Uterus (tissue), 4 donors: ENCODE results near the gene CBFA2T3. TPM values are rescaled to one million over a fixed set of nuclear protein-coding genes. Genes with fewer than 3 reads are reported as not detected.
"Not testable (repeated sequence)": the region's sequence is repeated elsewhere in the genome, so short reads cannot be mapped to it uniquely, and the experiment has no call there.

Experiments
- DNase-seq, 2 donors: peaks; one replicate each; pipeline ENCODE4 v3.0.0-alpha.2; 2019 to 2020
- H3K27ac ChIP-seq, 2 donors: fragments of 200-600 bp; sonication (generic); 1 replicate in 1 of 2; 2 replicates in 1 of 2; pipeline ENCODE4 v1.5.1; 2016 to 2018
- H3K27me3 ChIP-seq, 2 donors: fragments of 200-600 bp; sonication (generic); one replicate each; pipeline ENCODE4 v1.5.1; 2018 to 2019; ENCODE audit warnings: control low read depth in 1 of 2
- H3K36me3 ChIP-seq, 2 donors: fragments of 200-600 bp; sonication (generic); one replicate each; pipeline ENCODE4 v1.5.1; 2019; ENCODE audit warnings: control low read depth in 1 of 2
- H3K4me1 ChIP-seq, 2 donors: fragments of 200-600 bp; sonication (generic); one replicate each; pipeline ENCODE4 v1.5.1; 2018 to 2019; ENCODE audit warnings: control low read depth in 1 of 2
- H3K4me3 ChIP-seq, 2 donors: fragments of 200-600 bp; sonication (generic); 1 replicate in 1 of 2; 2 replicates in 1 of 2; pipeline ENCODE4 v1.5.1; 2018 to 2019; ENCODE audit warnings: mild to moderate bottlenecking in 1 of 2
- H3K9me3 ChIP-seq, 2 donors: fragments of 200-600 bp; sonication (generic); one replicate each; pipeline ENCODE4 v1.5.1; 2019; ENCODE audit warnings: control low read depth in 1 of 2
- POLR2A ChIP-seq, 2 donors: fragments of 450-650 bp; IDR thresholded peaks; one replicate each; pipeline ENCODE4 v1.6.1; 2016; ENCODE audit warnings: antibody characterized with exemption in 2 of 2, mild to moderate bottlenecking in 1 of 2, moderate library complexity in 1 of 2
- intact Hi-C: fragments of 100-400 bp; cut with DNase I; formaldehyde crosslinking; loops from one replicate; pipeline ENCODE4 v1.15.1; 2023; ENCODE audit warnings: low total_unique reads
- total RNA-seq, 4 donors: library from RNA; depleted of rRNA in 3 of 4; stranded (reverse); fragments of >200 nt in 3 of 4; gene quantifications; one replicate each; pipeline versions ENCODE4 v1.1.0 to v1.2.4, GENCODE V29; 2014 to 2023
- TF ChIP-seq, protein P1 (sequence below), 4 experiments: fragments of 200-600 bp in 2 of 4; fragments of 450-650 bp in 2 of 4; sonication (generic) in 2 of 4; IDR thresholded peaks; one replicate each; pipeline ENCODE4 v1.5.1; 2016 to 2019; ENCODE audit warnings: antibody characterized with exemption in 4 of 4, mild to moderate bottlenecking in 2 of 4, moderate library complexity in 1 of 4
- donor health status: DM: yes; HTN: yes; CAD: no.

The CBFA2T3 gene
- total RNA-seq, 4 donors from 2014 or later, result under 0.01 to 12.1 (median 3.1) TPM

DNA sequence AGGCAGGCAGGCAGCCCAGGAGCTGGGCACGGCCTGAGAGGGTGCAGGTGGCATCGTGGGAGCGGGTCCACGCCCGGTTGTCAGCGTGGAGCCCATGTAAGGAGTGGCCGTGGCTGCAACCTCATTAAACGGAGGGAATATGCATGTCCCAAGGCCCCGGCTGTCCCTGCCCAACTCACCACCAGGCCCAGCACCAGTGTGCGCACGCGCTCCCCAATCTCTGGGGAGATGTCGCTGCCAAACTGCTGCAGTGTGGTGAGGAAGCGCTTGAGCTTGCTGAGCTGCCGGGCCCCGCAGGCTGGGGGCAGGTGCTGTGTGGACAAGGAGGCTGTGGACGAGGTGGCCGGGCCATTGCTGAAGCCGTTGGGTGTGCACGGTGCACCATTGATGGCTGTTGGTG is 84.9 kb downstream of the CBFA2T3 start:
- Histone ChIP-seq H3K36me3 (no peaks in the 10 kb centered on the region), H3K27me3 (no peaks in the 10 kb centered on the region), H3K4me1 (no peaks in the 10 kb centered on the region), H3K27ac (no peak overlapping the region), H3K4me3 (no peak overlapping the region), H3K9me3 (no peaks in the 10 kb centered on the region)
- TF ChIP-seq POLR2A (IDR thresholded peaks at IDR 0.05), result no peak
- TF ChIP-seq, protein P1, sequence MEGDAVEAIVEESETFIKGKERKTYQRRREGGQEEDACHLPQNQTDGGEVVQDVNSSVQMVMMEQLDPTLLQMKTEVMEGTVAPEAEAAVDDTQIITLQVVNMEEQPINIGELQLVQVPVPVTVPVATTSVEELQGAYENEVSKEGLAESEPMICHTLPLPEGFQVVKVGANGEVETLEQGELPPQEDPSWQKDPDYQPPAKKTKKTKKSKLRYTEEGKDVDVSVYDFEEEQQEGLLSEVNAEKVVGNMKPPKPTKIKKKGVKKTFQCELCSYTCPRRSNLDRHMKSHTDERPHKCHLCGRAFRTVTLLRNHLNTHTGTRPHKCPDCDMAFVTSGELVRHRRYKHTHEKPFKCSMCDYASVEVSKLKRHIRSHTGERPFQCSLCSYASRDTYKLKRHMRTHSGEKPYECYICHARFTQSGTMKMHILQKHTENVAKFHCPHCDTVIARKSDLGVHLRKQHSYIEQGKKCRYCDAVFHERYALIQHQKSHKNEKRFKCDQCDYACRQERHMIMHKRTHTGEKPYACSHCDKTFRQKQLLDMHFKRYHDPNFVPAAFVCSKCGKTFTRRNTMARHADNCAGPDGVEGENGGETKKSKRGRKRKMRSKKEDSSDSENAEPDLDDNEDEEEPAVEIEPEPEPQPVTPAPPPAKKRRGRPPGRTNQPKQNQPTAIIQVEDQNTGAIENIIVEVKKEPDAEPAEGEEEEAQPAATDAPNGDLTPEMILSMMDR (IDR thresholded peaks at IDR 0.05), result no peak
- intact Hi-C loops, result no loop called here
- no peak for DNase-seq

DNA sequence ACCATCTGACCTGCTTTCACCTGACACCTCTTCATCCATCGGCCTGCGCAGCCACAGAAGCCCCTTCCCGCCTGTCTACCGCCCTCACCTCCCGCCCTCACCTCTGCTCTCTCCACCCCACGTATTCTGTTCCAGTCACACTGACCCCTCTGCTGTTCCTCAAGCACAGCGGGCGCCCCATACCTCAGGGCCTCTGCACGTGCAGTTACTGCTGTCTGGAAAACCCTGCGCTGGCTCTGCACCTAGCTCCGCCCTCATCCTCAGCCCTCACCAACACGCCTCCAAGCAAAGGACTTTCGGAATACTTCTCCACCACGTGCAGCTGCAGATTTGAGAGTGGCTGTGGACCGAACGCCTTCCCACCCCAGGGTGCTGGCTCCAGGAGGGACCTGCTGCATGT is 85.9 kb downstream of the CBFA2T3 start:
- no peak for DNase-seq
- Histone ChIP-seq H3K27me3 (no peaks in the 10 kb centered on the region), H3K9me3 (no peaks in the 10 kb centered on the region), H3K4me1 (no peaks in the 10 kb centered on the region), H3K36me3 (no peaks in the 10 kb centered on the region), H3K27ac (no peak overlapping the region), H3K4me3 (no peak overlapping the region)
- TF ChIP-seq, protein P1 (IDR thresholded peaks at IDR 0.05), result no peak
- TF ChIP-seq POLR2A (IDR thresholded peaks at IDR 0.05), result no peak
- intact Hi-C loops, result no loop called here

DNA sequence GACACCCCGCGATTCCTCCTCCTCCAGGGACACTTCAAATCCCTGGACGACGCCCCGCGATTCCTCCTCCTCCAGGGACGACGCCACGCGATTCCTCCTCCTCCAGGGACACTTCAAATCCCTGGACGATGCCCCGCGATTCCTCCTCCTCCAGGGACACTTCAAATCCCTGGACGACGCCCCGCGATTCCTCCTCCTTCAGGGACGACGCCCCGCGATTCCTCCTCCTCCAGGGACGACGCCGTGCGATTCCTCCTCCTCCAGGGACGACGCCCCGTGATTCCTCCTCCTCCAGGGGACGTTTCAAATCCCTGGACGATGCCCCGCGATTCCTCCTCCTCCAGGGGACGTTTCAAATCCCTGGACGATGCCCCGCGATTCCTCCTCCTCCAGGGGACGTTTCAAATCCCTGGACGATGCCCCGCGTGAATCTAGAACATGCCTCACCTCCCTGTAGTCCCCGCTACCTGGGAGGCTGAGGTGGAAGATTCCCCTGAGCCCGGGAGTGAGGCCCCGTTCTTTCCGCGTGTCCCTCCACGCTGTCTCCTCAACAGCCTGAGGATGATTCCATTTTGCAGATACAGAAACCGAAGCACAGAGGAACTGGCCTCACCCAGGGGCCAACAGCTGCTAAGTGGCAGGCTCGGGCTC is 87.2 kb downstream of the CBFA2T3 start:
- intact Hi-C loops, H3K27ac ChIP-seq, DNase-seq, H3K4me3 ChIP-seq, H3K9me3 ChIP-seq, H3K36me3 ChIP-seq, H3K27me3 ChIP-seq, H3K4me1 ChIP-seq: not testable (repeated sequence)

DNA sequence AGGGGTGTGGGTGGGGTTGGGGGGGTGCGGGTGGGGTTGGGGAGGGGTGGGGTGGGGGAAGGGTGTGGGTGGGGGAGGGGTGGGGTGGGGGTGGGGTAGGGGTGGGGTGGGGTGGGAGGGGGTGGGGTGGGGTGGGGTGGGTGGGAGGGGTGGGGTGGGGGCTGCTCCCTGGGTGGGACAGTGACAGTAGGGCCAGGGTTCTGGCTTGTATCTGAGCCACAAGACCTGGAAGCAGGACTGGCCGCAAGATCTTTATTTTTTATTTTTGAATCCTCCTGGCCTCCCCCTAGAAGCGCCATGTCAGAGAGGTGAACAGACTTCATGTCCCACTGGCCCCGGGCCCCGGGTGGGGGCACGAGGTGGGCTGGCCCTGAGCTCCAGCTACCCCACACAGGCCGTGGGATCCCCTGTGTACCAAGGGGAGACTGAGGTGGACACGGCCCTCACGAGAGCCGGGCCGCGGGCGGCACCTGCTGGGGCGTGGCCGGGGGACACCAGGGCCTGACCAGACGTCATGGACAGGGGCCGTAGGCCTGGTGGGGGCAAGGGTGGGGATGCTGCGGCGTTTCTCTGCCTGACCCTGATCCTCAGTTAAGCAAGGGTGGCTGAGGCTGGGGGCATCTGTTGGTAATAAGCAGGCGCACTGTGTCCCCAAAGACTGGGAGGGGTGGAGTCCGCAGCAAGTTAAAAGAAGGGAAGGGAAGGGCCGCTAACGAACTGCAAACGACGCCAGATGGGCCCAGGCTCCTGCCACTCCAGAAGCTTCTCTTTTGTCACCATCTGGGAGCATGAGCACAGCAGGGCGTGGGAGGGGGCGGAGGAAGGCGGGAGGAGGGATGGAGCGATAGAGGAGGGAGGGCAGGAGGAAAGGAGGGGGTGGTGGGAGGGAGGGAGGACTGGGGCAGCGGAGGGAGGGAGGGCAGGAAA is 88.3 kb downstream of the CBFA2T3 start:
- intact Hi-C loops, result no loop called here
- H3K4me3 ChIP-seq, result no peak overlapping the region
- DNase-seq, result no peak
- H3K9me3 ChIP-seq, result no peaks in the 10 kb centered on the region
- no peaks in the 10 kb centered on the region for H3K36me3 ChIP-seq
- no peaks in the 10 kb centered on the region for H3K27me3 ChIP-seq
- H3K4me1 ChIP-seq, result no peaks in the 10 kb centered on the region
- H3K27ac ChIP-seq, result no peak overlapping the region
- TF ChIP-seq, protein P1 (IDR thresholded peaks at IDR 0.05), result no peak
- no peak for TF ChIP-seq POLR2A (IDR thresholded peaks at IDR 0.05)

DNA sequence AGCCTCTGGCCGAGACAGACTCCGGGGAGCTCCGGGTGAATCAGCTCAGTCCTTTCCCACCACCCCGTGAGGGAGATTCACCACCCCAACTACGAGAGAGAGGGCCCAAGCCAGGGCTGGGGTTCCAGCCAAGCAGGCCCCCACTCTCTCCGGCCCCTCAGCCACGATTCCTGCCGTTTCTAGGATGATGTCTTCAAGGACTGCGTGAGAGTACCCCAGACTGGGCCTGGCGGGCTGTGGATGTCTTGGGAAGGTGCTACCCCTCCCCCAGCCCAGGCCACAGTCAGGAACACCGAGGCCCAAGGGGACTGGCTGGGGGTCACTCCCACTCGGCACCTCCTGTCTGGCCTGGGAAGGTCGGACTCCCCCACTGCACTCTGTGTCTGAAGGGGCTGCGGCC is 89.0 kb downstream of the CBFA2T3 start:
- Histone ChIP-seq H3K27ac (peak overlapping the region; percentile 55 to 59), H3K4me3 (no peak overlapping the region), H3K27me3 (no peaks in the 10 kb centered on the region), H3K9me3 (no peaks in the 10 kb centered on the region), H3K36me3 (no peaks in the 10 kb centered on the region), H3K4me1 (no peaks in the 10 kb centered on the region)
- no peak for DNase-seq
- intact Hi-C loops, result no loop called here
- TF ChIP-seq, protein P1 (IDR thresholded peaks at IDR 0.05), result no peak
- TF ChIP-seq POLR2A (IDR thresholded peaks at IDR 0.05), result no peak
